D721Med (cell line): Measurements from ENCODE around the gene ZPR1.

Source experiments
- DNase-seq: peaks from one replicate; pipeline ENCODE4 v3.0.0; 2011; ENCODE audit warnings: low spot score; ENCODE audit not compliant: insufficient read length
- FAIRE-seq: peaks from 2 replicates; lab custom pipeline; 2011; peaks lifted over from hg19 to GRCh38; lab: Jason Lieb, UNC
- CTCF ChIP-seq: IDR thresholded peaks from 2 replicates; pipeline ENCODE4 v1.5.1; 2012; ENCODE audit warnings: mild to moderate bottlenecking, control low read depth; ENCODE audit not compliant: insufficient read depth; ENCODE audit errors: missing control alignments

The ZPR1 gene

GRCh38 chr11:116740741-116741140, 47.1 kb downstream of the ZPR1 start:
- DNase-seq (no peak), FAIRE-seq (no peak)
- no peak for TF ChIP-seq CTCF

- FAIRE-seq (no peak), DNase-seq (no peak)
- TF ChIP-seq CTCF, result no peak
Observed at GRCh38 chr11:116738975-116739374, 48.8 kb downstream of the ZPR1 start.

- FAIRE-seq, result no peak
- no peak for DNase-seq
- no peak for TF ChIP-seq CTCF
Observed at GRCh38 chr11:116736763-116737162, 51.1 kb downstream of the ZPR1 start.

GRCh38 chr11:116733969-116734508, 53.8 kb downstream of the ZPR1 start:
- FAIRE-seq (no peak), DNase-seq (no peak)
- TF ChIP-seq CTCF, result no peak

GRCh38 chr11:116733043-116733755, 54.6 kb downstream of the ZPR1 start:
- no peak for TF ChIP-seq CTCF
- FAIRE-seq, result no peak
- DNase-seq, result no peak

- TF ChIP-seq CTCF, result peak; percentile 68
- DNase-seq (peak; percentile 75), FAIRE-seq (no peak)
Observed at GRCh38 chr11:116732271-116733042, 55.4 kb downstream of the ZPR1 start.
